ENCODE data around the gene SMTNL2. TPM values are rescaled to one million over a fixed set of nuclear protein-coding genes. Genes with fewer than 3 reads are reported as not detected.

Gene SMTNL2
- total RNA-seq, 1 donor from 2014 or later: 0.46 TPM

DNA sequence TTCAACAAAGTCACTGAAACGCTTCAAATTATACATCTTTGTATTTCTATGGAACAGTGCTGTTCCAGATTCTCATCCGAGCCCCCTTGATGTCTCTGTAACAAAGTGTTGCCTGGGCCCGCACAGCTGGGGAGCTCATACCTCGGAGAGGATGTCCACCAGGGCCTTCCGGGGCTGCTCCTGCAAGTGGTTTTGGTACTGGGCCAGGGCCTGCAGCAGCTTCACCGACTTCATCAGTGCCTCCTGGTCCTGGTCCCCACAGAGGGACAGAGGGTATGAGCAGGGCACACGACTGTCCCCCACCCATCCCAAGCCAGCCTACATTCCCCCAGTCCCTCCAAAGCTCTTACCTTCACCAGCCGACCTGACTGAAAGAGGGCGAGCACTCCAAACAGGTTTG lies 30.7 kb upstream of the SMTNL2 start:
- Histone ChIP-seq H3K36me3 (ENCODE audit: control insufficient read depth, insufficient read depth, low read length) (peaks cover 4% of the 10 kb centered on the region), H3K4me3 (ENCODE audit: low read depth, low read length) (no peak overlapping the region), H3K27me3 (ENCODE audit: control insufficient read depth, insufficient read depth, low read length) (no peaks in the 10 kb centered on the region)
- no peak for DNase-seq (ENCODE audit: low read depth)
- TF ChIP-seq, protein P1, sequence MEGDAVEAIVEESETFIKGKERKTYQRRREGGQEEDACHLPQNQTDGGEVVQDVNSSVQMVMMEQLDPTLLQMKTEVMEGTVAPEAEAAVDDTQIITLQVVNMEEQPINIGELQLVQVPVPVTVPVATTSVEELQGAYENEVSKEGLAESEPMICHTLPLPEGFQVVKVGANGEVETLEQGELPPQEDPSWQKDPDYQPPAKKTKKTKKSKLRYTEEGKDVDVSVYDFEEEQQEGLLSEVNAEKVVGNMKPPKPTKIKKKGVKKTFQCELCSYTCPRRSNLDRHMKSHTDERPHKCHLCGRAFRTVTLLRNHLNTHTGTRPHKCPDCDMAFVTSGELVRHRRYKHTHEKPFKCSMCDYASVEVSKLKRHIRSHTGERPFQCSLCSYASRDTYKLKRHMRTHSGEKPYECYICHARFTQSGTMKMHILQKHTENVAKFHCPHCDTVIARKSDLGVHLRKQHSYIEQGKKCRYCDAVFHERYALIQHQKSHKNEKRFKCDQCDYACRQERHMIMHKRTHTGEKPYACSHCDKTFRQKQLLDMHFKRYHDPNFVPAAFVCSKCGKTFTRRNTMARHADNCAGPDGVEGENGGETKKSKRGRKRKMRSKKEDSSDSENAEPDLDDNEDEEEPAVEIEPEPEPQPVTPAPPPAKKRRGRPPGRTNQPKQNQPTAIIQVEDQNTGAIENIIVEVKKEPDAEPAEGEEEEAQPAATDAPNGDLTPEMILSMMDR (IDR thresholded peaks at IDR 0.05; ENCODE audit: insufficient read depth, low read length, poor library complexity, severe bottlenecking): no peak

DNA sequence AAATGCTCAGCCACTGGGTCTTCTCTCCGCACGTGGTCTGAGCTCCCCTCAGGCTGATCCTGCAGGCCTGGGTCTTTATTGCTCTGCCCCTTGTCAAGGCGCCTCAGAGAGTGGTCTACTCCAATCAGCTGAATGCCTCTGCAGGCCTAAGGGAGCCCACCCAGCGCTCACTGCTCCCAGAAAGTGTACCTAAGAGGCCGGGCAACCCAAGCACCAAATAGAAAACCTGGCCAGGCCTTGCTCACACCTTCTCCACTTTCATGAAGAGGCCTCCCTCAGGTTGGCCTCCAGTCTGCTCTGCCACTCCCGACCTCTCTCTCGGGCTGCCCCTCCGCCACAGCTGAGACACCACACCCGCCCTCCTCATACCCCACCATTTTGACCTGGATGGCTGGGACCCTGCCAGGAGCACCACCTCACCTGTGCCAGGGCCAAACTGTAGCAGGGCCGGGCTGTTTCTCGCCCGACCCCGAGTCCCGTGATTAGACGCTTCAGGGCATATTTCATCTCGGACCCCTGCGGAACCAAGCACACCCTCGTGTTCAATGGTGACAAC lies 29.8 kb upstream of the SMTNL2 start:
- TF ChIP-seq, protein P1 (IDR thresholded peaks at IDR 0.05; ENCODE audit: insufficient read depth, low read length, poor library complexity, severe bottlenecking): no peak
- Histone ChIP-seq H3K36me3 (ENCODE audit: control insufficient read depth, insufficient read depth, low read length) (peaks cover 4% of the 10 kb centered on the region), H3K4me3 (ENCODE audit: low read depth, low read length) (peak overlapping the region; percentile 82), H3K27me3 (ENCODE audit: control insufficient read depth, insufficient read depth, low read length) (no peaks in the 10 kb centered on the region)
- DNase-seq (ENCODE audit: low read depth): no peak

DNA sequence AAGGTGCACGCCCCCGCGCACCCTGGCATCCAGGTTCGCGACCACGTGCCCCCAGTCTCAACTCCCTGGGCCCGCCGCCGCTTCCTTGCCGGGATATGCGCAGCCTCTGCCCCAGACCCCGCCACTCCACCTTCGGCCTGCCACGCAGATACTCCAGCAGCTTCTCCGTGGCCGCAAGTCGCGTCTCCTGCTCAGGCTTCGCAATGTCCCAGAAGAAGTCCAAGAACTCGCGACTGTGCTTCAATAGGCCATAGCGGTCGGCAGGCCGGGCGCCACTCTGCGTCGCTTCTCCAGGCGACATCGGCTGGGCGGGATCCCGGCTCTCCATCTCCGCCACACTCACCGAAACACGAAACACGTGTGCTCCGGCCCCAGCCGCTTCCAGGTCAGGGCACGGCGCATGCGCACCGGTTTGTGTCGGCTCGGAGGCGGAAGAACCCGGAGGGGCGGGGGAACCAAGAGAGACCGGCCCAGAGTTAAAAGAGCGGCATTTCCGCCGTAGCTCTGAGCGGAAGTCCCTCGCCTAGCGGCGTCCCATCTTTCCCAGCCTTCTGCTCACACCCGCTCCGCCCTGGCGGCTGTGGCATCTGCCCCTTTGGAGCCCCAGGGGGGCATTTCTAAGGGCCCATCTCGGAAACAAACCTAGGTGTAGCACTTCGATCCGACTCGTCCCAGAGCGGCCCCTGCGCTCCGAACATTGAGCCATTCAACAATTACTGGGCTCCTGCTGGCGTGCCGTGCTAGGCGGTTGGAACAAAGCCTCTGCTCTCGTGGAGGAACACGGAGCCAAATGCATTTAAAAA lies 29.1 kb upstream of the SMTNL2 start, which contains the start of gene MYBBP1A:
TSS of gene MYBBP1A (minus strand) at position 388 of the 803 bp plus-strand sequence. CDS start at position 328, 60 bp downstream.
- TF ChIP-seq, protein P1 (IDR thresholded peaks at IDR 0.05; ENCODE audit: insufficient read depth, low read length, poor library complexity, severe bottlenecking): peak; percentile 27
- H3K27me3 ChIP-seq (ENCODE audit: control insufficient read depth, insufficient read depth, low read length): no peaks in the 10 kb centered on the region
- peak; percentile 79 for DNase-seq (ENCODE audit: low read depth)
- peaks cover 4% of the 10 kb centered on the region for H3K36me3 ChIP-seq (ENCODE audit: control insufficient read depth, insufficient read depth, low read length)
- peak within 1 kb of the TSS; percentile 82 for H3K4me3 ChIP-seq (ENCODE audit: low read depth, low read length)

DNA sequence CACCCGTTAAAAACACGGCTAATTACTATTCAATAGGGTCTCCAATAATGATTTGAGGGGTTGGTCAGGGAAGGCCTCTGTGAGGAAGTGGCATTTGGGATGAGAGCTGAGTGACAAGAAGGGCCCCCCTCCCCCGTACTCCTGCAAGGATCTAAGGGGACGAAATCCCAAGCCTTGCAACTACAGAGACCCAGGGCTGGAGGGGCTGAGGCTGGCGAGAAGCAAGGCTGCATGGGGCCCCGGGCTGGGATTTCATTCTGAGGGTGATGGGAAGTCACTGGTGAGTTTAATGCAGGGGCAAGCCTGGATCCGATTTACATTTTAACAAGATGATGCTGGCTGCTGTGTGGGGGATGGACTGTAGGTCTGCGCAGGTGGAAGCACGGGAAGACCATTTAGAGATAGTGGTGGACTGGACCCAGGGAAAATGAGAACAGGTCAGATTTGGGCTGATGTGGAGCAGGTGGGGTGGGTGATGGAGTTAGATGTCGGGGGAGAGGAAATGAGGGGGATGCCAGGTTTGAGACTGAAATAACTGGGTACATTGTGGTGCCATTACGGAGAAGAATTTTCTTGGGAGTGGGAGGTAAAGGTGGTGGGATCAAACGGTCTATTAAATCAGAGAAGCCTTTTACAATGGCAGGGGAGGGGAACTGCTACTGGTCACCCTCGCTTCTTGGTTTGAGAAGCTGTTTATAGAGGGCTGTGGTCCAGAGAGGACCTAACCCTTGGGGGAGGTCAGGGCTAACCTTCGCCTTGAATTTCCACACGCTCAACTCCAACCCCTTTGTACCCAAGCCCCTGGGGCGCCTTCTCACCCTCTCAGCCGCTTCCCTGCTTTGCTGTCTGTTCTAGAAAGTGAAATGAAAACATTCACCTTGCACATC lies 28.2 kb upstream of the SMTNL2 start:
- peaks cover 5% of the 10 kb centered on the region for H3K27me3 ChIP-seq (ENCODE audit: control insufficient read depth, insufficient read depth, low read length)
- H3K36me3 ChIP-seq (ENCODE audit: control insufficient read depth, insufficient read depth, low read length): peaks cover 1% of the 10 kb centered on the region
- TF ChIP-seq, protein P1 (IDR thresholded peaks at IDR 0.05; ENCODE audit: insufficient read depth, low read length, poor library complexity, severe bottlenecking): no peak
- peak overlapping the region; percentile 82 for H3K4me3 ChIP-seq (ENCODE audit: low read depth, low read length)
- DNase-seq (ENCODE audit: low read depth): no peak

DNA sequence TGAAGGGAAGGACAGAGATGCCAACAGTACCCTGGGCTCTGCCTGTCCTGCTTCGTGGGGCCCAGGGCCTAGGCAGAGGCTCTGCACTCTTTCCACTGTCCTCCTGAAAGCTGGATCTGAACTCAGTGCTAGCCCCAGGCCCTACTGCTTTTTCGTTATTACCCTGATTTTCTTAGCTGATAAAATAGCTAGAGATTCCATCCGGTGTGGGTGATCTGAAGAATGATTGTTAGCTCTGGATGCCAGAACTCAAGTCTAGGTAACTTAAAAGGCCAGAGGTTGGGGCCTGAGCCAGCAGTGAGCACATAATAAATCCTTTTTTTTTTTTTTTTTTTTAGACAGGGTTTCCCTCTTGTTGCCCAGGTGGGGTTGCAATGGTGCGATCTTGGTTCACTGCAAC lies 27.3 kb upstream of the SMTNL2 start:
- H3K36me3 ChIP-seq (ENCODE audit: control insufficient read depth, insufficient read depth, low read length): peaks cover 1% of the 10 kb centered on the region
- H3K27me3 ChIP-seq (ENCODE audit: control insufficient read depth, insufficient read depth, low read length): peaks cover 6% of the 10 kb centered on the region
- TF ChIP-seq, protein P1 (IDR thresholded peaks at IDR 0.05; ENCODE audit: insufficient read depth, low read length, poor library complexity, severe bottlenecking): no peak
- DNase-seq (ENCODE audit: low read depth): no peak
- H3K4me3 ChIP-seq (ENCODE audit: low read depth, low read length): no peak overlapping the region

All from kidney epithelial cell (primary cell).